HG03108 (cell line): ENCODE data around the gene FEN1.

ENCODE experiments used
- ATAC-seq: cut with Tn5 transposase; IDR thresholded peaks from one replicate; pipeline ENCODE4 v1.9.1; 2021; ENCODE audit warnings: moderate library complexity; ENCODE audit not compliant: unreplicated experiment

Gene FEN1

GRCh38 chr11:61774411-61774810 is 18.3 kb upstream of the FEN1 start:
- no peak for ATAC-seq

GRCh38 chr11:61775106-61775505 is 17.6 kb upstream of the FEN1 start:
- ATAC-seq, result no peak

- no peak for ATAC-seq
Measured at GRCh38 chr11:61775606-61776554, 16.8 kb upstream of the FEN1 start.

GRCh38 chr11:61776561-61777075 is 16.1 kb upstream of the FEN1 start:
- no peak for ATAC-seq

GRCh38 chr11:61777234-61778090 is 15.2 kb upstream of the FEN1 start:
- no peak for ATAC-seq

GRCh38 chr11:61778357-61778886 is 14.3 kb upstream of the FEN1 start:
- ATAC-seq, result no peak

- no peak for ATAC-seq
Measured at GRCh38 chr11:61778920-61779650, 13.6 kb upstream of the FEN1 start.

- no peak for ATAC-seq
Measured at GRCh38 chr11:61779666-61780525, 12.8 kb upstream of the FEN1 start.

- ATAC-seq, result no peak
Measured at GRCh38 chr11:61780581-61781162, 12.0 kb upstream of the FEN1 start.

- ATAC-seq, result no peak
Measured at GRCh38 chr11:61781585-61781984, 11.1 kb upstream of the FEN1 start.

GRCh38 chr11:61782299-61782698 is 10.4 kb upstream of the FEN1 start:
- no peak for ATAC-seq

- no peak for ATAC-seq
Measured at GRCh38 chr11:61782841-61783240, 9.9 kb upstream of the FEN1 start.

- no peak for ATAC-seq
Measured at GRCh38 chr11:61783717-61784505, 8.8 kb upstream of the FEN1 start.

- no peak for ATAC-seq
Measured at GRCh38 chr11:61784506-61784805, 8.3 kb upstream of the FEN1 start.

GRCh38 chr11:61785837-61786402 is 6.8 kb upstream of the FEN1 start:
- ATAC-seq, result no peak

- no peak for ATAC-seq
Measured at GRCh38 chr11:61787928-61788491, 4.7 kb upstream of the FEN1 start.

- no peak for ATAC-seq
Measured at GRCh38 chr11:61791737-61792309, 888 bp upstream of the FEN1 start.
